Vagina (tissue), 2 donors: ENCODE measurements around the gene SMIM21. TPM values are rescaled to one million over a fixed set of nuclear protein-coding genes. Genes with fewer than 3 reads are reported as not detected.

ENCODE experiments used
- DNase-seq, 2 donors: peaks; one replicate each; pipeline ENCODE4 v3.0.0-alpha.2; 2017; ENCODE audit errors: extremely low spot score in 2 of 2
- H3K27ac ChIP-seq: fragments of 200-600 bp; sonication (generic); one replicate; pipeline ENCODE4 v1.5.1; 2019
- H3K27me3 ChIP-seq: fragments of 200-600 bp; sonication (generic); one replicate; pipeline ENCODE4 v1.5.1; 2019
- H3K36me3 ChIP-seq, 2 donors: fragments of 200-600 bp; sonication (generic); one replicate each; pipeline ENCODE4 v1.5.1; 2017 to 2019
- H3K4me1 ChIP-seq: fragments of 200-600 bp; sonication (generic); one replicate; pipeline ENCODE4 v1.5.1; 2019
- H3K4me3 ChIP-seq, 2 donors: fragments of 200-600 bp; sonication (generic); 1 replicate in 1 of 2; 2 replicates in 1 of 2; pipeline ENCODE4 v1.5.1; 2016 to 2019
- H3K9me3 ChIP-seq: fragments of 200-600 bp; sonication (generic); one replicate; pipeline ENCODE4 v1.5.1; 2019
- CTCF ChIP-seq, 3 experiments: fragments of 450-650 bp in 2 of 3; fragments of 200-600 bp in 1 of 3; sonication (generic) in 1 of 3; IDR thresholded peaks; one replicate each; pipeline ENCODE4 v1.5.1; 2017 to 2019; ENCODE audit warnings: antibody characterized with exemption in 3 of 3, mild to moderate bottlenecking in 2 of 3, moderate library complexity in 2 of 3
- POLR2A ChIP-seq, 2 donors: fragments of 450-650 bp; IDR thresholded peaks; one replicate each; pipeline ENCODE4 v1.6.1; 2017; ENCODE audit warnings: antibody characterized with exemption in 2 of 2, mild to moderate bottlenecking in 2 of 2, moderate library complexity in 2 of 2
- POLR2AphosphoS5 ChIP-seq, 2 donors: sonication (generic); formaldehyde crosslinking; IDR thresholded peaks; one replicate each; pipeline ENCODE4 v1.9.0; 2017; ENCODE audit warnings: antibody characterized with exemption in 2 of 2, mild to moderate bottlenecking in 2 of 2, low read depth in 1 of 2; ENCODE audit not compliant: insufficient read depth in 1 of 2
- intact Hi-C: fragments of 100-400 bp; cut with DNase I; formaldehyde crosslinking; loops from one replicate; pipeline ENCODE4 v1.15.1; 2023
- total RNA-seq: library from RNA; depleted of rRNA; stranded (reverse); fragments of >200 nt; gene quantifications from one replicate; pipeline ENCODE4 v1.2.3, GENCODE V29; 2016

Gene SMIM21
- total RNA-seq, 1 donor from 2014 or later, result not detected

GRCh38 chr18:75409806-75410205 is 17.7 kb downstream of the SMIM21 start:
- Histone ChIP-seq H3K27me3 (no peaks in the 10 kb centered on the region), H3K27ac (no peak overlapping the region), H3K9me3 (no peaks in the 10 kb centered on the region), H3K4me3 (no peak overlapping the region), H3K36me3 (no peaks in the 10 kb centered on the region), H3K4me1 (peaks cover 14% of the 10 kb centered on the region)
- intact Hi-C loops, result no loop called here
- no peak for TF ChIP-seq CTCF (IDR thresholded peaks at IDR 0.05)
- TF ChIP-seq POLR2A (IDR thresholded peaks at IDR 0.05), result no peak
- TF ChIP-seq POLR2AphosphoS5 (IDR thresholded peaks at IDR 0.05; ENCODE audit: insufficient read depth in 1 of 2, low read depth in 1 of 2), result no peak
- no peak for DNase-seq

- Histone ChIP-seq H3K4me3 (no peak overlapping the region), H3K36me3 (no peaks in the 10 kb centered on the region), H3K9me3 (no peaks in the 10 kb centered on the region), H3K4me1 (peaks cover 14% of the 10 kb centered on the region), H3K27me3 (no peaks in the 10 kb centered on the region), H3K27ac (no peak overlapping the region)
- DNase-seq, result no peak
- intact Hi-C loops, result no loop called here
- TF ChIP-seq POLR2AphosphoS5 (IDR thresholded peaks at IDR 0.05; ENCODE audit: insufficient read depth in 1 of 2, low read depth in 1 of 2) (no peak), POLR2A (IDR thresholded peaks at IDR 0.05) (no peak), CTCF (IDR thresholded peaks at IDR 0.05) (no peak)
These were observed 18.7 kb downstream of the SMIM21 start for GRCh38 chr18:75408554-75409506.

- no peak overlapping the region for H3K27ac ChIP-seq
- intact Hi-C loops, result no loop called here
- TF ChIP-seq CTCF (IDR thresholded peaks at IDR 0.05), result no peak
- TF ChIP-seq POLR2A (IDR thresholded peaks at IDR 0.05), result no peak
- TF ChIP-seq POLR2AphosphoS5 (IDR thresholded peaks at IDR 0.05; ENCODE audit: insufficient read depth in 1 of 2, low read depth in 1 of 2), result no peak
- no peak for DNase-seq
- no peaks in the 10 kb centered on the region for H3K27me3 ChIP-seq
- H3K4me1 ChIP-seq, result peaks cover 14% of the 10 kb centered on the region
- peak overlapping the region in 1 of 2 donors; percentile 6 for H3K4me3 ChIP-seq
- H3K9me3 ChIP-seq, result no peaks in the 10 kb centered on the region
- H3K36me3 ChIP-seq, result no peaks in the 10 kb centered on the region
These were observed 19.8 kb downstream of the SMIM21 start for GRCh38 chr18:75407468-75408437.

GRCh38 chr18:75406491-75407445 is 20.7 kb downstream of the SMIM21 start:
- no peaks in the 10 kb centered on the region for H3K9me3 ChIP-seq
- H3K27ac ChIP-seq, result no peak overlapping the region
- intact Hi-C loops, result no loop called here
- H3K27me3 ChIP-seq, result no peaks in the 10 kb centered on the region
- H3K4me1 ChIP-seq, result peaks cover 14% of the 10 kb centered on the region
- no peaks in the 10 kb centered on the region for H3K36me3 ChIP-seq
- TF ChIP-seq POLR2AphosphoS5 (IDR thresholded peaks at IDR 0.05; ENCODE audit: insufficient read depth in 1 of 2, low read depth in 1 of 2) (no peak), CTCF (IDR thresholded peaks at IDR 0.05) (no peak), POLR2A (IDR thresholded peaks at IDR 0.05) (no peak)
- DNase-seq, result no peak
- peak overlapping the region in 1 of 2 donors; percentile 6 for H3K4me3 ChIP-seq
